Measurements from ENCODE around the gene MYOM1.

Gene MYOM1

GRCh38 chr18:3213300-3214059, 6.3 kb downstream of the MYOM1 start:
- no peak overlapping the region for H4K91ac ChIP-seq (ENCODE audit: low read depth, low read length, poor library complexity)
- H3K4ac ChIP-seq (ENCODE audit: low read length): no peak overlapping the region
- H3K36me3 ChIP-seq (replicated peaks in 1 of 2; ENCODE audit: control insufficient read depth in 2 of 2, insufficient read depth in 2 of 2, low read length in 2 of 2): no peaks in the 10 kb centered on the region
- no peak overlapping the region for H3K4me2 ChIP-seq (ENCODE audit: insufficient read depth, low read length, poor library complexity, severe bottlenecking)
- H4K8ac ChIP-seq (ENCODE audit: low read depth, low read length): no peak overlapping the region
- no peak overlapping the region for H3K14ac ChIP-seq (ENCODE audit: low read length)
- no peak overlapping the region for H2BK120ac ChIP-seq (ENCODE audit: low read depth, low read length)
- no CpG with 5 or more reads among the region's 6 CpGs for WGBS, 2 donors (ENCODE audit: extremely low coverage in 2 of 2, insufficient read length in 2 of 2, insufficient replicate concordance in 1 of 2)
- peaks cover 0 to 2% (median 0%) of the 10 kb centered on the region in 3 experiments for H3K27me3 ChIP-seq (ENCODE audit: control insufficient read depth in 3 of 3, insufficient read depth in 3 of 3, low read depth in 1 of 3, low read length in 3 of 3)
- no peaks in the 10 kb centered on the region for H3K9me3 ChIP-seq (replicated peaks in 1 of 2; ENCODE audit: control insufficient read depth in 2 of 2, insufficient read depth in 1 of 2, low read depth in 1 of 2, low read length in 2 of 2)
- H3K18ac ChIP-seq (ENCODE audit: low read length): no peak overlapping the region
- no peak overlapping the region for H3K4me3 ChIP-seq (ENCODE audit: low read length in 2 of 2)
- peak overlapping the region; percentile 35 for H2AFZ ChIP-seq (ENCODE audit: low read length)
- H3K4me1 ChIP-seq (ENCODE audit: control insufficient read depth in 2 of 2, insufficient read depth in 1 of 2, low read depth in 1 of 2, low read length in 2 of 2): peaks cover 3 to 12% of the 10 kb centered on the region in 2 donors
- no peak overlapping the region for H2BK12ac ChIP-seq (ENCODE audit: low read length)
- H3K9ac ChIP-seq (ENCODE audit: low read depth, low read length, poor library complexity): no peak overlapping the region
- no peak for DNase-seq (ENCODE audit: low spot score)
- H3K23ac ChIP-seq (ENCODE audit: low read depth, low read length, poor library complexity): no peak overlapping the region
- no peak overlapping the region for H2BK15ac ChIP-seq (ENCODE audit: low read length)
- no peak overlapping the region for H3K27ac ChIP-seq (replicated peaks; ENCODE audit: low read length)
- H3K79me1 ChIP-seq (ENCODE audit: low read depth, low read length): no peaks in the 10 kb centered on the region
- no peak overlapping the region for H2BK5ac ChIP-seq (ENCODE audit: low read length)
- no peak overlapping the region for H2AK5ac ChIP-seq (ENCODE audit: low read depth, low read length)

GRCh38 chr18:3212657-3213056, 7.1 kb downstream of the MYOM1 start:
- H4K8ac ChIP-seq (ENCODE audit: low read depth, low read length): no peak overlapping the region
- no peak overlapping the region for H2AFZ ChIP-seq (ENCODE audit: low read length)
- no peak overlapping the region for H2BK12ac ChIP-seq (ENCODE audit: low read length)
- H3K36me3 ChIP-seq (replicated peaks in 1 of 2; ENCODE audit: control insufficient read depth in 2 of 2, insufficient read depth in 2 of 2, low read length in 2 of 2): no peaks in the 10 kb centered on the region
- no peak overlapping the region for H3K14ac ChIP-seq (ENCODE audit: low read length)
- no peak overlapping the region for H4K91ac ChIP-seq (ENCODE audit: low read depth, low read length, poor library complexity)
- no peak overlapping the region for H3K23ac ChIP-seq (ENCODE audit: low read depth, low read length, poor library complexity)
- H3K4me1 ChIP-seq (ENCODE audit: control insufficient read depth in 2 of 2, insufficient read depth in 1 of 2, low read depth in 1 of 2, low read length in 2 of 2): peaks cover 3 to 9% of the 10 kb centered on the region in 2 donors
- H3K18ac ChIP-seq (ENCODE audit: low read length): no peak overlapping the region
- peaks cover 0 to 2% (median 0%) of the 10 kb centered on the region in 3 experiments for H3K27me3 ChIP-seq (ENCODE audit: control insufficient read depth in 3 of 3, insufficient read depth in 3 of 3, low read depth in 1 of 3, low read length in 3 of 3)
- DNase-seq (ENCODE audit: low spot score): no peak
- no peak overlapping the region for H3K4ac ChIP-seq (ENCODE audit: low read length)
- H3K79me1 ChIP-seq (ENCODE audit: low read depth, low read length): no peaks in the 10 kb centered on the region
- H3K27ac ChIP-seq (replicated peaks; ENCODE audit: low read length): no peak overlapping the region
- H3K9me3 ChIP-seq (replicated peaks in 1 of 2; ENCODE audit: control insufficient read depth in 2 of 2, insufficient read depth in 1 of 2, low read depth in 1 of 2, low read length in 2 of 2): no peaks in the 10 kb centered on the region
- no peak overlapping the region for H2BK5ac ChIP-seq (ENCODE audit: low read length)
- no peak overlapping the region for H2BK120ac ChIP-seq (ENCODE audit: low read depth, low read length)
- no peak overlapping the region for H2BK15ac ChIP-seq (ENCODE audit: low read length)
- no peak overlapping the region for H3K4me2 ChIP-seq (ENCODE audit: insufficient read depth, low read length, poor library complexity, severe bottlenecking)
- H3K4me3 ChIP-seq (ENCODE audit: low read length in 2 of 2): no peak overlapping the region
- no peak overlapping the region for H3K9ac ChIP-seq (ENCODE audit: low read depth, low read length, poor library complexity)
- H2AK5ac ChIP-seq (ENCODE audit: low read depth, low read length): no peak overlapping the region
- no CpG with 5 or more reads among the region's 4 CpGs for WGBS, 2 donors (ENCODE audit: extremely low coverage in 2 of 2, insufficient read length in 2 of 2, insufficient replicate concordance in 1 of 2)

GRCh38 chr18:3211236-3211992, 8.4 kb downstream of the MYOM1 start:
- WGBS, 2 donors (ENCODE audit: extremely low coverage in 2 of 2, insufficient read length in 2 of 2, insufficient replicate concordance in 1 of 2): no CpG with 5 or more reads among the region's 5 CpGs
- no peak overlapping the region for H3K4me3 ChIP-seq (ENCODE audit: low read length in 2 of 2)

GRCh38 chr18:3209859-3210569, 9.8 kb downstream of the MYOM1 start:
- H2BK5ac ChIP-seq (ENCODE audit: low read length): no peak overlapping the region
- no peak for DNase-seq (ENCODE audit: low spot score)
- H3K9me3 ChIP-seq (replicated peaks in 1 of 2; ENCODE audit: control insufficient read depth in 2 of 2, insufficient read depth in 1 of 2, low read depth in 1 of 2, low read length in 2 of 2): no peaks in the 10 kb centered on the region
- H3K4me1 ChIP-seq (ENCODE audit: control insufficient read depth in 2 of 2, insufficient read depth in 1 of 2, low read depth in 1 of 2, low read length in 2 of 2): peaks cover 3 to 9% of the 10 kb centered on the region in 2 donors
- no peak overlapping the region for H2AFZ ChIP-seq (ENCODE audit: low read length)
- no peak overlapping the region for H3K14ac ChIP-seq (ENCODE audit: low read length)
- H3K27me3 ChIP-seq (ENCODE audit: control insufficient read depth in 3 of 3, insufficient read depth in 3 of 3, low read depth in 1 of 3, low read length in 3 of 3): no peaks in the 10 kb centered on the region
- H4K8ac ChIP-seq (ENCODE audit: low read depth, low read length): no peak overlapping the region
- no peak overlapping the region for H4K91ac ChIP-seq (ENCODE audit: low read depth, low read length, poor library complexity)
- H3K36me3 ChIP-seq (replicated peaks in 1 of 2; ENCODE audit: control insufficient read depth in 2 of 2, insufficient read depth in 2 of 2, low read length in 2 of 2): no peaks in the 10 kb centered on the region
- H2BK12ac ChIP-seq (ENCODE audit: low read length): no peak overlapping the region
- WGBS, 2 donors (ENCODE audit: extremely low coverage in 2 of 2, insufficient read length in 2 of 2, insufficient replicate concordance in 1 of 2): no CpG with 5 or more reads among the region's 4 CpGs
- H3K9ac ChIP-seq (ENCODE audit: low read depth, low read length, poor library complexity): no peak overlapping the region
- H3K18ac ChIP-seq (ENCODE audit: low read length): no peak overlapping the region
- no peak overlapping the region for H3K27ac ChIP-seq (replicated peaks; ENCODE audit: low read length)
- H3K4me2 ChIP-seq (ENCODE audit: insufficient read depth, low read length, poor library complexity, severe bottlenecking): no peak overlapping the region
- H3K79me1 ChIP-seq (ENCODE audit: low read depth, low read length): no peaks in the 10 kb centered on the region
- H3K23ac ChIP-seq (ENCODE audit: low read depth, low read length, poor library complexity): no peak overlapping the region
- H2BK15ac ChIP-seq (ENCODE audit: low read length): no peak overlapping the region
- H3K4me3 ChIP-seq (ENCODE audit: low read length in 2 of 2): no peak overlapping the region
- no peak overlapping the region for H2AK5ac ChIP-seq (ENCODE audit: low read depth, low read length)
- no peak overlapping the region for H3K4ac ChIP-seq (ENCODE audit: low read length)
- no peak overlapping the region for H2BK120ac ChIP-seq (ENCODE audit: low read depth, low read length)

More at GRCh38 chr18:3211236-3211992, 8.4 kb downstream of the MYOM1 start:
- Histone ChIP-seq H4K8ac (ENCODE audit: low read depth, low read length) (no peak overlapping the region), H3K27me3 (ENCODE audit: control insufficient read depth in 3 of 3, insufficient read depth in 3 of 3, low read depth in 1 of 3, low read length in 3 of 3) (no peaks in the 10 kb centered on the region), H3K4me1 (ENCODE audit: control insufficient read depth in 2 of 2, insufficient read depth in 1 of 2, low read depth in 1 of 2, low read length in 2 of 2) (peaks cover 3 to 9% of the 10 kb centered on the region in 2 donors), H3K27ac (replicated peaks; ENCODE audit: low read length) (no peak overlapping the region), H2BK120ac (ENCODE audit: low read depth, low read length) (no peak overlapping the region), H2AFZ (ENCODE audit: low read length) (peak overlapping the region; percentile 14), H3K4me2 (ENCODE audit: insufficient read depth, low read length, poor library complexity, severe bottlenecking) (no peak overlapping the region), H3K9ac (ENCODE audit: low read depth, low read length, poor library complexity) (no peak overlapping the region), H3K4ac (ENCODE audit: low read length) (no peak overlapping the region), H4K91ac (ENCODE audit: low read depth, low read length, poor library complexity) (no peak overlapping the region), H2AK5ac (ENCODE audit: low read depth, low read length) (no peak overlapping the region), H3K18ac (ENCODE audit: low read length) (no peak overlapping the region), H3K79me1 (ENCODE audit: low read depth, low read length) (no peaks in the 10 kb centered on the region), H3K23ac (ENCODE audit: low read depth, low read length, poor library complexity) (no peak overlapping the region), H3K14ac (ENCODE audit: low read length) (no peak overlapping the region), H2BK15ac (ENCODE audit: low read length) (no peak overlapping the region), H2BK5ac (ENCODE audit: low read length) (no peak overlapping the region), H2BK12ac (ENCODE audit: low read length) (no peak overlapping the region), H3K36me3 (replicated peaks in 1 of 2; ENCODE audit: control insufficient read depth in 2 of 2, insufficient read depth in 2 of 2, low read length in 2 of 2) (no peaks in the 10 kb centered on the region), H3K9me3 (replicated peaks in 1 of 2; ENCODE audit: control insufficient read depth in 2 of 2, insufficient read depth in 1 of 2, low read depth in 1 of 2, low read length in 2 of 2) (no peaks in the 10 kb centered on the region)
- no peak for DNase-seq (ENCODE audit: low spot score)
